Activated B cell treated with CpG ODN at 0.5 μM for 24 hours (primary cell): ENCODE data around the gene HMOX2. TPM values are rescaled to one million over a fixed set of nuclear protein-coding genes. Genes with fewer than 3 reads are reported as not detected.

ENCODE experiments used
- ATAC-seq: fragments of 200-7000 bp; cut with Tn5 transposase; one replicate; pipeline ENCODE4 v1.10.0; 2021; ENCODE audit warnings: low read depth, mild to moderate bottlenecking, moderate library complexity
- CTCF ChIA-PET: fragments of 350-600 bp; sonication (Branson Sonifier 250); formaldehyde crosslinking; loops from one replicate; lab custom pipeline; 2021; ENCODE audit warnings: antibody characterized with exemption; lab: Charles Lee
- POLR2A ChIA-PET: fragments of 350-600 bp; sonication (Branson Sonifier 250); formaldehyde crosslinking; loops from one replicate; lab custom pipeline; 2021; ENCODE audit warnings: antibody characterized with exemption; lab: Charles Lee
- DNase-seq: peaks from one replicate; pipeline ENCODE4 v3.0.0; 2022
- H3K27ac Mint-ChIP-seq: one replicate; pipeline ENCODE4 v1.8.0; 2020; ENCODE audit warnings: mixed read lengths
- H3K27me3 Mint-ChIP-seq: one replicate; pipeline ENCODE4 v1.8.0; 2021; ENCODE audit warnings: mixed read lengths
- H3K36me3 Mint-ChIP-seq: one replicate; pipeline ENCODE4 v1.8.0; 2021; ENCODE audit warnings: low read depth, mixed read lengths
- H3K4me1 Mint-ChIP-seq: one replicate; pipeline ENCODE4 v1.8.0; 2021; ENCODE audit warnings: mixed read lengths
- H3K4me3 Mint-ChIP-seq: one replicate; pipeline ENCODE4 v1.8.0; 2020; ENCODE audit warnings: mild to moderate bottlenecking, mixed read lengths
- H3K9me3 Mint-ChIP-seq: one replicate; pipeline ENCODE4 v1.8.0; 2020; ENCODE audit warnings: mixed read lengths
- intact Hi-C: fragments of 100-400 bp; cut with micrococcal nuclease; formaldehyde crosslinking; loops from one replicate; pipeline ENCODE4 v1.15.1; 2024
- total RNA-seq: library from RNA; stranded (reverse); gene quantifications from 2 replicates; pipeline ENCODE4 v1.2.3, GENCODE V29; 2022
- TF ChIP-seq, protein P1 (sequence below): fragments of 200-600 bp; IDR thresholded peaks from one replicate; pipeline ENCODE4 v1.8.0; 2022; ENCODE audit warnings: antibody characterized with exemption, mild to moderate bottlenecking

HMOX2 gene
- total RNA-seq, 1 donor from 2014 or later, result 32.1 TPM

GRCh38 chr16:4514606-4515005, 38.4 kb downstream of the HMOX2 start:
- no peak overlapping the region for H3K4me3 Mint-ChIP-seq
- intact Hi-C loops, result no loop called here
- no peak for DNase-seq
- POLR2A ChIA-PET, result interaction anchor here (0.9 to 1.0 kb wide), 2 partner anchors 38 to 101 kb away, joined by 3 read pairs; partner anchors contain the start of gene HMOX2
- peak overlapping the region; percentile 85 for H3K27ac Mint-ChIP-seq
- peaks cover 34% of the 10 kb centered on the region for H3K36me3 Mint-ChIP-seq
- H3K4me1 Mint-ChIP-seq, result peaks cover 35% of the 10 kb centered on the region
- H3K27me3 Mint-ChIP-seq, result no peaks in the 10 kb centered on the region
- CTCF ChIA-PET, result interaction anchor here (1.0 to 1.3 kb wide), 2 partner anchors 10 to 34 kb away, joined by 3 to 4 read pairs; no protein-coding TSS in a partner anchor
- H3K9me3 Mint-ChIP-seq, result no peaks in the 10 kb centered on the region
- TF ChIP-seq, protein P1, sequence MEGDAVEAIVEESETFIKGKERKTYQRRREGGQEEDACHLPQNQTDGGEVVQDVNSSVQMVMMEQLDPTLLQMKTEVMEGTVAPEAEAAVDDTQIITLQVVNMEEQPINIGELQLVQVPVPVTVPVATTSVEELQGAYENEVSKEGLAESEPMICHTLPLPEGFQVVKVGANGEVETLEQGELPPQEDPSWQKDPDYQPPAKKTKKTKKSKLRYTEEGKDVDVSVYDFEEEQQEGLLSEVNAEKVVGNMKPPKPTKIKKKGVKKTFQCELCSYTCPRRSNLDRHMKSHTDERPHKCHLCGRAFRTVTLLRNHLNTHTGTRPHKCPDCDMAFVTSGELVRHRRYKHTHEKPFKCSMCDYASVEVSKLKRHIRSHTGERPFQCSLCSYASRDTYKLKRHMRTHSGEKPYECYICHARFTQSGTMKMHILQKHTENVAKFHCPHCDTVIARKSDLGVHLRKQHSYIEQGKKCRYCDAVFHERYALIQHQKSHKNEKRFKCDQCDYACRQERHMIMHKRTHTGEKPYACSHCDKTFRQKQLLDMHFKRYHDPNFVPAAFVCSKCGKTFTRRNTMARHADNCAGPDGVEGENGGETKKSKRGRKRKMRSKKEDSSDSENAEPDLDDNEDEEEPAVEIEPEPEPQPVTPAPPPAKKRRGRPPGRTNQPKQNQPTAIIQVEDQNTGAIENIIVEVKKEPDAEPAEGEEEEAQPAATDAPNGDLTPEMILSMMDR, result no peak
- ATAC-seq, result no peak

- Mint-ChIP-seq H3K27ac (peak overlapping the region; percentile 85), H3K4me3 (peak overlapping the region; percentile 60), H3K9me3 (no peaks in the 10 kb centered on the region), H3K4me1 (peaks cover 35% of the 10 kb centered on the region), H3K36me3 (peaks cover 24% of the 10 kb centered on the region), H3K27me3 (no peaks in the 10 kb centered on the region)
- TF ChIP-seq, protein P1, result no peak
- DNase-seq (no peak), ATAC-seq (peak; percentile 81)
- intact Hi-C loops, result no loop called here
- ChIA-PET CTCF (interaction anchor here (1.0 to 1.3 kb wide), 2 partner anchors 11 to 33 kb away, joined by 3 to 4 read pairs; no protein-coding TSS in a partner anchor), POLR2A (interaction anchor here (0.8 kb wide), 1 partner anchor 10 kb away, joined by 3 read pairs; no protein-coding TSS in a partner anchor)
Measured at GRCh38 chr16:4515611-4516233, 39.5 kb downstream of the HMOX2 start.

- ChIA-PET CTCF (interaction anchor here (1.1 to 1.2 kb wide), 2 partner anchors 12 to 68 kb away, joined by 3 to 7 read pairs; no protein-coding TSS in a partner anchor), POLR2A (no interaction called here)
- TF ChIP-seq, protein P1, result no peak
- H3K4me1 Mint-ChIP-seq, result peaks cover 35% of the 10 kb centered on the region
- no peaks in the 10 kb centered on the region for H3K27me3 Mint-ChIP-seq
- no peak overlapping the region for H3K4me3 Mint-ChIP-seq
- no peaks in the 10 kb centered on the region for H3K9me3 Mint-ChIP-seq
- no peak overlapping the region for H3K27ac Mint-ChIP-seq
- DNase-seq (no peak), ATAC-seq (no peak)
- H3K36me3 Mint-ChIP-seq, result peaks cover 4% of the 10 kb centered on the region
- intact Hi-C loops, result no loop called here
Measured at GRCh38 chr16:4517812-4518680, 41.8 kb downstream of the HMOX2 start.

GRCh38 chr16:4519274-4520058, 43.3 kb downstream of the HMOX2 start:
- H3K4me1 Mint-ChIP-seq, result peaks cover 24% of the 10 kb centered on the region
- ATAC-seq (no peak), DNase-seq (no peak)
- intact Hi-C loops, result no loop called here
- H3K4me3 Mint-ChIP-seq, result no peak overlapping the region
- TF ChIP-seq, protein P1, result no peak
- peaks cover 3% of the 10 kb centered on the region for H3K36me3 Mint-ChIP-seq
- ChIA-PET CTCF (interaction anchor here (1.2 kb wide), 1 partner anchor 13 kb away, joined by 7 read pairs; no protein-coding TSS in a partner anchor), POLR2A (no interaction called here)
- no peaks in the 10 kb centered on the region for H3K27me3 Mint-ChIP-seq
- no peaks in the 10 kb centered on the region for H3K9me3 Mint-ChIP-seq
- no peak overlapping the region for H3K27ac Mint-ChIP-seq
